ENCODE measurements around the gene MAP2K4.

GRCh38 chr17:12140685-12141084 lies 120.0 kb downstream of the MAP2K4 start:
- TF ChIP-seq CTCF (IDR thresholded peaks at IDR 0.05; ENCODE audit: poor library complexity) (no peak), EZH2phosphoT487 (IDR thresholded peaks at IDR 0.05; ENCODE audit: low read depth, severe bottlenecking, unreplicated experiment) (no peak)
